Vagina (tissue), 2 donors: ENCODE results near the gene PLEKHA3.

ENCODE experiments used
- POLR2A ChIP-seq, 2 donors: fragments of 450-650 bp; IDR thresholded peaks; one replicate each; pipeline ENCODE4 v1.6.1; 2017; ENCODE audit warnings: antibody characterized with exemption in 2 of 2, mild to moderate bottlenecking in 2 of 2, moderate library complexity in 2 of 2
- TF ChIP-seq, protein P1 (sequence below), 3 experiments: fragments of 450-650 bp in 2 of 3; fragments of 200-600 bp in 1 of 3; sonication (generic) in 1 of 3; IDR thresholded peaks; one replicate each; pipeline ENCODE4 v1.5.1; 2017 to 2019; ENCODE audit warnings: antibody characterized with exemption in 3 of 3, mild to moderate bottlenecking in 2 of 3, moderate library complexity in 2 of 3

GRCh38 chr2:178530131-178530530 lies 49.9 kb downstream of the PLEKHA3 start:
- TF ChIP-seq, protein P1, sequence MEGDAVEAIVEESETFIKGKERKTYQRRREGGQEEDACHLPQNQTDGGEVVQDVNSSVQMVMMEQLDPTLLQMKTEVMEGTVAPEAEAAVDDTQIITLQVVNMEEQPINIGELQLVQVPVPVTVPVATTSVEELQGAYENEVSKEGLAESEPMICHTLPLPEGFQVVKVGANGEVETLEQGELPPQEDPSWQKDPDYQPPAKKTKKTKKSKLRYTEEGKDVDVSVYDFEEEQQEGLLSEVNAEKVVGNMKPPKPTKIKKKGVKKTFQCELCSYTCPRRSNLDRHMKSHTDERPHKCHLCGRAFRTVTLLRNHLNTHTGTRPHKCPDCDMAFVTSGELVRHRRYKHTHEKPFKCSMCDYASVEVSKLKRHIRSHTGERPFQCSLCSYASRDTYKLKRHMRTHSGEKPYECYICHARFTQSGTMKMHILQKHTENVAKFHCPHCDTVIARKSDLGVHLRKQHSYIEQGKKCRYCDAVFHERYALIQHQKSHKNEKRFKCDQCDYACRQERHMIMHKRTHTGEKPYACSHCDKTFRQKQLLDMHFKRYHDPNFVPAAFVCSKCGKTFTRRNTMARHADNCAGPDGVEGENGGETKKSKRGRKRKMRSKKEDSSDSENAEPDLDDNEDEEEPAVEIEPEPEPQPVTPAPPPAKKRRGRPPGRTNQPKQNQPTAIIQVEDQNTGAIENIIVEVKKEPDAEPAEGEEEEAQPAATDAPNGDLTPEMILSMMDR (IDR thresholded peaks at IDR 0.05): no peak
- no peak for TF ChIP-seq POLR2A (IDR thresholded peaks at IDR 0.05)
